HepG2 (cell line): ENCODE results near the gene SHTN1. TPM values are rescaled to one million over a fixed set of nuclear protein-coding genes. Genes with fewer than 3 reads are reported as not detected.

Experiments
- ATAC-seq: fragments of 200-7000 bp; cut with Tn5 transposase; 3 replicates; pipeline ENCODE4 v1.9.1; 2020; ENCODE audit warnings: mild to moderate bottlenecking, moderate library complexity
- BruUV-seq: library from RNA; stranded (reverse); fragments of 400-500 nt; replicated peaks from 2 replicates; lab custom pipeline; 2021; lab: Mats Ljungman, UMichigan
- CTCF ChIA-PET: fragments of 300-600 bp; formaldehyde crosslinking; extraction: SDS; loops from one replicate; lab custom pipeline; 2021; ENCODE audit warnings: low total read pairs, inconsistent platforms, low intra/inter-chr PET ratio; lab: Yijun Ruan, JAX
- POLR2A ChIA-PET: fragments of 350-600 bp; sonication (Branson Sonifier 250); formaldehyde crosslinking; loops from one replicate; lab custom pipeline; 2020; ENCODE audit warnings: antibody characterized with exemption, inconsistent platforms; lab: Yijun Ruan, JAX
- DNase-seq: peaks from one replicate; pipeline ENCODE4 v3.0.0-alpha.2; 2015; ENCODE audit warnings: low spot score
- FAIRE-seq: peaks from 3 replicates; lab custom pipeline; 2011; peaks lifted over from hg19 to GRCh38; lab: Jason Lieb, UNC
- H2AFZ ChIP-seq: one replicate; pipeline ENCODE4 v1.6.1; 2011; ENCODE audit warnings: low read length, inconsistent platforms
- H3K27ac ChIP-seq: fragments of 300-600 bp; 3 replicates; pipeline ENCODE4 v1.8.0; 2011; ENCODE audit warnings: mixed run types, mild to moderate bottlenecking, mixed read lengths, low read length, inconsistent platforms; ENCODE audit not compliant: insufficient read depth; ENCODE audit errors: extremely low read length
- H3K27me3 ChIP-seq, 2 experiments: fragments of 200-600 bp in 1 of 2; 2 replicates in 1 of 2; 3 replicates in 1 of 2; pipeline versions ENCODE4 v1.6.0 to v1.8.0; 2011; ENCODE audit warnings: low read length in 2 of 2, mild to moderate bottlenecking in 2 of 2, moderate library complexity in 2 of 2, inconsistent platforms in 1 of 2; ENCODE audit not compliant: insufficient read depth in 2 of 2, control insufficient read depth in 1 of 2
- H3K36me3 ChIP-seq, 2 experiments: fragments of 200-600 bp in 1 of 2; replicated peaks in 1 of 2; 2 replicates in 1 of 2; 3 replicates in 1 of 2; pipeline versions ENCODE4 v1.5.1 to v1.8.0; 2011; ENCODE audit warnings: low read length in 2 of 2, inconsistent platforms in 1 of 2; ENCODE audit not compliant: insufficient read depth in 2 of 2, control insufficient read depth in 1 of 2
- H3K4me1 ChIP-seq: 2 replicates; pipeline ENCODE4 v1.5.1; 2012; ENCODE audit warnings: low read length, inconsistent platforms; ENCODE audit not compliant: insufficient read depth
- H3K4me2 ChIP-seq: 2 replicates; pipeline ENCODE4 v1.6.0; 2011; ENCODE audit warnings: low read depth, low read length, inconsistent platforms
- H3K4me3 ChIP-seq, 3 experiments: fragments of 200-600 bp in 1 of 3; sonication (generic), shearing (Covaris generic) in 1 of 3; replicated peaks in 1 of 3; 2 replicates each; pipeline ENCODE4 v1.5.1; 2011 to 2016; ENCODE audit warnings: low read length in 3 of 3, inconsistent platforms in 2 of 3, low read depth in 2 of 3, mild to moderate bottlenecking in 2 of 3, control low read depth in 1 of 3, mixed read lengths in 1 of 3; ENCODE audit not compliant: insufficient read depth in 1 of 3
- H3K79me2 ChIP-seq: one replicate; pipeline ENCODE4 v1.6.1; 2011; ENCODE audit warnings: low read length, inconsistent platforms; ENCODE audit not compliant: insufficient read depth
- H3K9ac ChIP-seq: 2 replicates; pipeline ENCODE4 v1.6.0; 2011; ENCODE audit warnings: mild to moderate bottlenecking, low read depth, low read length, inconsistent platforms; ENCODE audit not compliant: insufficient read depth
- H3K9me3 ChIP-seq: 2 replicates; pipeline ENCODE4 v1.5.1; 2012; ENCODE audit warnings: mild to moderate bottlenecking, low read length
- H4K20me1 ChIP-seq: 2 replicates; pipeline ENCODE4 v1.6.0; 2011; ENCODE audit warnings: inconsistent platforms, mild to moderate bottlenecking, low read length, moderate library complexity; ENCODE audit not compliant: insufficient read depth
- DNMT1 ChIP-seq: sonication (generic); formaldehyde crosslinking; IDR thresholded peaks from 2 replicates; pipeline ENCODE4 v1.5.1; 2020; ENCODE audit warnings: mild to moderate bottlenecking, missing genetic modification reagents
- HNRNPH1 ChIP-seq: fragments of 200-400 bp; formaldehyde crosslinking; optimal IDR thresholded peaks from 2 replicates; pipeline ENCODE3; 2017; ENCODE audit warnings: mild to moderate bottlenecking, low read depth, low read length
- MTA3 ChIP-seq: sonication (generic); formaldehyde crosslinking; IDR thresholded peaks from 2 replicates; pipeline ENCODE4 v1.4.0; 2020; ENCODE audit warnings: missing genetic modification reagents
- ZNF460 ChIP-seq: sonication (generic); formaldehyde crosslinking; IDR thresholded peaks from 2 replicates; pipeline ENCODE4 v1.5.1; 2020; ENCODE audit warnings: missing genetic modification reagents, mild to moderate bottlenecking, borderline replicate concordance
- WGBS: methylation state at CpG from one replicate; pipeline ENCODE4 v1.1.6; 2017; ENCODE audit warnings: low lambda C conversion rate; 5-methylcytosine and 5-hydroxymethylcytosine counted together
- in situ Hi-C: cut with HindIII; loops from 2 replicates; pipeline ENCODE4 v1.10.0; 2017; ENCODE audit warnings: low pct_unique_long_range_greater_than_20kb; ENCODE audit not compliant: extremely low pct_ligation_motif_present
- intact Hi-C: fragments of 100-400 bp; cut with micrococcal nuclease; formaldehyde crosslinking; loops from one replicate; pipeline ENCODE4 v1.10.0; 2022; ENCODE audit not compliant: unreplicated experiment
- polyA plus RNA-seq, 8 experiments: library from polyadenylated mRNA; depleted of rRNA in 3 of 8; stranded (reverse) in 7 of 8; unstranded in 1 of 8; fragments of >200 nt; fragmentation: Illumina TruSeq in 4 of 8; extraction: Trizol in 4 of 8; gene quantifications; 2 replicates each; pipeline versions ENCODE4 v1.2.1 to v1.2.3, GENCODE V29; 2011 to 2016; ENCODE audit warnings: low read depth in 4 of 8, missing spikeins in 1 of 8, mixed read lengths in 1 of 8; ENCODE audit not compliant: insufficient read depth in 1 of 8
- total RNA-seq, 5 experiments: library from RNA; depleted of rRNA; stranded (reverse); fragments of >200 nt; fragmentation: Illumina TruSeq; extraction: Trizol; gene quantifications; 2 replicates each; pipeline ENCODE4 v1.2.3, GENCODE V29; 2016; ENCODE audit warnings: low read depth in 1 of 5
- TF ChIP-seq, protein P1 (sequence below): sonication (generic); formaldehyde crosslinking; IDR thresholded peaks from 2 replicates; pipeline ENCODE4 v1.4.0; 2020; ENCODE audit warnings: missing genetic modification reagents

SHTN1 gene
- total and polyA plus RNA-seq, 2 of the 13 experiments (the other 11 are each of a cell fraction or from before 2014, with no cell fraction given): 11.3 to 15.6 TPM

DNA sequence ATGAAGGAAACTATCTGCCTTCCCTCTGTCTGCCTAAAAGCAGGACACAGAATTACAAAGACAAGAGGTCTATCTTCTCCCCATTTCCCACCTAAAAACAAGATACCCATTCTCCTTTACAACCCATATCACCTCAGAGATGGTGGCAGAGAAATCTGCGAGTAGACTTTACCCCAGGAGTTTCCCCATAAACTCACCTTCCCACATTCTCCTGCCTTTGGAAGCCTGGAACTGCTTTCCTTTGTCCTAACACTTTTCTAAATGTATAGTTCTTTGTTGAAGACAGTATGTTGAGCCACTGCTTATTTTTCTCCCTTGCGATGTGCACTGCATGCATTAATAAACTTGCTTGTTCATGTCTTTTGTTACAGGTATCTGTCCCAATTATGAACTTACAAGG, 8.0 kb downstream of the SHTN1 start:
- Histone ChIP-seq H3K9ac (no peak overlapping the region), H3K9me3 (no peaks in the 10 kb centered on the region), H3K4me1 (peaks cover 17% of the 10 kb centered on the region), H3K4me2 (no peak overlapping the region), H4K20me1 (no peaks in the 10 kb centered on the region; the same call in none of the 2 replicates), H3K79me2 (peaks cover 72% of the 10 kb centered on the region), H2AFZ (no peak overlapping the region), H3K27me3 (no peaks in the 10 kb centered on the region), H3K27ac (no peak overlapping the region), H3K36me3 (no peaks in the 10 kb centered on the region), H3K4me3 (no peak overlapping the region)
- ChIA-PET POLR2A (no interaction called here), CTCF (no interaction called here)
- DNase-seq: no peak
- in situ Hi-C loops: no loop called here
- no TSS peak for BruUV-seq
- TF ChIP-seq ZNF460 (CRISPR knock-in tag) (no peak), DNMT1 (CRISPR knock-in tag) (no peak)
- ATAC-seq: no peak
- intact Hi-C loops: no loop called here
- 97% methylated on average over 2 of the region's 2 CpGs for WGBS
- no peak for FAIRE-seq

DNA sequence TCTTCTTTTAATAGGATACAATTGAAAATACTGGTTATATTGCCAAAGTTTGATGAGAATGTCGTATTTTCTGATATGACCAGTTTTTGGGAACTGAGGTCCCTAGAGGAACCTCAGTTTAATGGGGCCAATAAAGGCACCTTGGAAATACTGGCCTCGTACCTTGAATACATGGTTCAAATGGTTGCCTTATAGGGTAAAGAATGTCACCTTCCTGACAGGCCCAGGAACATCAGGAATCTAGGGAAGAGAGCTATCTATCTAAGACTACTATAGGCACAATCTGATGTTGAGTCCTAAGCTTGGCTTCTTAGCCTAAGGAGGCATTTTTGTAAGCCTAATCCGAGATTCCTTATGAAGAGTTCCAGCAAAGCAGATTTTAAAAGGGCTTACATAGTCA, 9.3 kb downstream of the SHTN1 start:
- peaks cover 60% of the 10 kb centered on the region for H3K79me2 ChIP-seq
- POLR2A ChIA-PET: no interaction called here
- FAIRE-seq (no peak), DNase-seq (no peak), ATAC-seq (no peak)
- H3K27me3 ChIP-seq: no peaks in the 10 kb centered on the region
- no peak for TF ChIP-seq MTA3 (CRISPR knock-in tag)
- TF ChIP-seq, protein P1, sequence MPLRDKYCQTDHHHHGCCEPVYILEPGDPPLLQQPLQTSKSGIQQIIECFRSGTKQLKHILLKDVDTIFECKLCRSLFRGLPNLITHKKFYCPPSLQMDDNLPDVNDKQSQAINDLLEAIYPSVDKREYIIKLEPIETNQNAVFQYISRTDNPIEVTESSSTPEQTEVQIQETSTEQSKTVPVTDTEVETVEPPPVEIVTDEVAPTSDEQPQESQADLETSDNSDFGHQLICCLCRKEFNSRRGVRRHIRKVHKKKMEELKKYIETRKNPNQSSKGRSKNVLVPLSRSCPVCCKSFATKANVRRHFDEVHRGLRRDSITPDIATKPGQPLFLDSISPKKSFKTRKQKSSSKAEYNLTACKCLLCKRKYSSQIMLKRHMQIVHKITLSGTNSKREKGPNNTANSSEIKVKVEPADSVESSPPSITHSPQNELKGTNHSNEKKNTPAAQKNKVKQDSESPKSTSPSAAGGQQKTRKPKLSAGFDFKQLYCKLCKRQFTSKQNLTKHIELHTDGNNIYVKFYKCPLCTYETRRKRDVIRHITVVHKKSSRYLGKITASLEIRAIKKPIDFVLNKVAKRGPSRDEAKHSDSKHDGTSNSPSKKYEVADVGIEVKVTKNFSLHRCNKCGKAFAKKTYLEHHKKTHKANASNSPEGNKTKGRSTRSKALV (CRISPR knock-in tag): no peak
- TF ChIP-seq HNRNPH1: no peak
- H3K4me1 ChIP-seq: peaks cover 8% of the 10 kb centered on the region; the same call in 1 of the 2 replicates
- WGBS: 92% methylated on average over 3 of the region's 3 CpGs
- 0 out of 5 replicates have a peak, but pooled peaks cover 0 to 2% of the 10 kb centered on the region in 2 experiments for H3K36me3 ChIP-seq
- no peak overlapping the region for H3K4me2 ChIP-seq
- H3K4me3 ChIP-seq: no peak overlapping the region
- H2AFZ ChIP-seq: no peak overlapping the region
- BruUV-seq: no TSS peak
- in situ Hi-C loops: no loop called here
- CTCF ChIA-PET: no interaction called here
- intact Hi-C loops: no loop called here
- no peaks in the 10 kb centered on the region for H3K9me3 ChIP-seq
- H4K20me1 ChIP-seq: no peaks in the 10 kb centered on the region; the same call in 1 of the 2 replicates
- no peak overlapping the region for H3K27ac ChIP-seq
- no peak overlapping the region for H3K9ac ChIP-seq
